IPS-20b (cell line): ENCODE measurements around the gene KLHL29.
A peak's percentile ranks its signal among the peaks of the same experiment; 100 is the strongest.

Experiments
- H3K27ac ChIP-seq: one replicate; pipeline ENCODE4 v1.5.1; 2013; ENCODE audit warnings: low read length
- H3K27me3 ChIP-seq: 2 replicates; pipeline ENCODE4 v1.6.1; 2013; ENCODE audit warnings: mild to moderate bottlenecking, low read length, inconsistent platforms; ENCODE audit not compliant: insufficient read depth
- H3K36me3 ChIP-seq: 2 replicates; pipeline ENCODE4 v1.6.1; 2013; ENCODE audit warnings: low read depth, mild to moderate bottlenecking, inconsistent platforms, low read length, moderate library complexity; ENCODE audit not compliant: insufficient read depth
- H3K4me1 ChIP-seq: 2 replicates; pipeline ENCODE4 v1.6.1; 2013; ENCODE audit warnings: mild to moderate bottlenecking, control low read depth, inconsistent platforms, low read length, moderate library complexity; ENCODE audit not compliant: insufficient read depth
- H3K4me3 ChIP-seq: 2 replicates; pipeline ENCODE4 v1.5.1; 2013; ENCODE audit warnings: mild to moderate bottlenecking, low read length, inconsistent platforms
- H3K9ac ChIP-seq: 2 replicates; pipeline ENCODE4 v1.6.1; 2013; ENCODE audit warnings: low read depth, mild to moderate bottlenecking, inconsistent platforms, low read length, moderate library complexity
- H3K9me3 ChIP-seq: 2 replicates; pipeline ENCODE4 v1.6.1; 2013; ENCODE audit warnings: mild to moderate bottlenecking, low read depth, low read length, inconsistent platforms; ENCODE audit not compliant: insufficient read depth

The KLHL29 gene

DNA sequence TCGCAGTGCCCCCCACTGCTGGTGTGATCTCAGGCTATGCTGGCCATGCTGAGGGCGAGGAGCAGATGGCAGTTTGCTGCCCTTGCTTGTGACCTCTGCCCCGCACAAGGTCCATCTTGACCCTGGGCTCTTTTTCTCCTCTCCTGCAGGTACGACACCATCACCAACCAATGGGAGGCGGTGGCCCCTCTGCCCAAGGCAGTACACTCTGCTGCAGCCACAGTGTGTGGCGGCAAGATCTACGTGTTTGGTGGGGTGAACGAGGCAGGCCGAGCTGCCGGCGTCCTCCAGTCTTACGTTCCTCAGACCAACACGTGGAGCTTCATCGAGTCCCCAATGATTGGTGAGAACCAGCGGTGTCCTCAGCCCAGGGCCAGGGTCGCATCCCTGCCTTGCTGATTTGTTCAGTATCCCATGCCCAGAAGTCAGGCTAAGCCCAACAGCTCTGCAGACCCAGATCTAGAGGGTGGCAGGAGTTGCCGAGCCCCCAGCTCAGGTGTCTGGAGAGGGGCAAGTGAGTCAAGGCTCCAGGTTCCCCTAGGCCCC lies 318.1 kb downstream of the KLHL29 start:
- no peaks in the 10 kb centered on the region for H3K27me3 ChIP-seq
- H3K4me1 ChIP-seq, result peaks cover 3% of the 10 kb centered on the region; the same call in 1 of the 2 replicates

GRCh38 chr2:23703583-23704385 lies 318.8 kb downstream of the KLHL29 start:
- Histone ChIP-seq H3K9ac (no peak overlapping the region), H3K9me3 (no peaks in the 10 kb centered on the region), H3K4me1 (peaks cover 2% of the 10 kb centered on the region; the same call in 1 of the 2 replicates), H3K4me3 (no peak overlapping the region), H3K36me3 (0 out of 2 replicates have a peak, but pooled peaks cover 3% of the 10 kb centered on the region), H3K27ac (no peak overlapping the region), H3K27me3 (no peaks in the 10 kb centered on the region)

More for the DNA sequence above, 318.1 kb downstream of the KLHL29 start:
- no peak overlapping the region for H3K4me3 ChIP-seq
- no peak overlapping the region for H3K9ac ChIP-seq
- H3K36me3 ChIP-seq, result 0 out of 2 replicates have a peak, but pooled peaks cover 3% of the 10 kb centered on the region
- no peaks in the 10 kb centered on the region for H3K9me3 ChIP-seq
- no peak overlapping the region for H3K27ac ChIP-seq

DNA sequence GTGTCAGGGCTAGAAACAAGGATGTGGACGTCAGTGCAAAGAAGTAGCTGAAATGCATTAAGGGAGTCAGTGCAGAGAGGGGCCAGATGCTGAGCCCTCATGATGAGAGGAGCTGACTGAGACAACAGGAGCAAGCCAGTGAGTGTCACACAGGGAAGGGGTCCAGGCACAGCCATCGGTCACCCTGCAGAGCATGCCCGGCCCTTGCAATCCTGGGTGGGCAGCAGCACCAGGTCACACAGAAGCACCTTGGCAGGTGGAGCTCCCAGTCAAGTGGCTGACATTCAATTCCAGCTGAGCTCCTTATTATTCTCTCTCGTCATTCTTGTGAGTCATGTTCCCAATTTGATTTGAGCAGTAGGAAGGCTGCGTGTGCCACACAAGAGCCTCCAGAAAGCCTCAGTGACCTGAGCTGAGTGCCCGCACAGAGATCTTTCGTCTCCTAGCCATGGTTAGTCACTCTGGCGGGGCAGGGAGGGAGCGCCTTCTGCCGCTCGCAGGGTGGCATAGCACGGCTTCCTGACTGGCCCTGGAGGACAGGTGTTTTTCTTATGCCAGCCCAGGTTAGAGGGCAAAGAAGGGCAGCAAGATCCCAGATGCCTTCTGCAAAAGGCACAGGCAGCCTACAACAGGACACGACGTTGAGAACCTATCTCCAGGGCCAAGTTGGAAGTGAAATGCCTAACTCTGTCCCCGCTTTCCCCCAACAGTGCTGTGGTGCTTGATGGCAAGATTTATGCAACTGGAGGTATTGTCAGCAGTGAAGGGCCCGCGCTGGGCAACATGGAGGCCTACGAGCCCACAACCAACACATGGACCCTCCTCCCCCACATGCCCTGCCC lies 321.0 kb downstream of the KLHL29 start:
- Histone ChIP-seq H3K4me3 (no peak overlapping the region), H3K9me3 (no peaks in the 10 kb centered on the region), H3K36me3 (no peaks in the 10 kb centered on the region), H3K9ac (no peak overlapping the region), H3K27ac (no peak overlapping the region), H3K4me1 (no peaks in the 10 kb centered on the region), H3K27me3 (no peaks in the 10 kb centered on the region)

- Histone ChIP-seq H3K4me1 (no peaks in the 10 kb centered on the region; the same call in 1 of the 2 replicates), H3K27me3 (no peaks in the 10 kb centered on the region), H3K9me3 (no peaks in the 10 kb centered on the region), H3K27ac (no peak overlapping the region), H3K36me3 (no peaks in the 10 kb centered on the region), H3K4me3 (no peak overlapping the region), H3K9ac (no peak overlapping the region)
These were observed 321.7 kb downstream of the KLHL29 start for GRCh38 chr2:23706613-23707078.

DNA sequence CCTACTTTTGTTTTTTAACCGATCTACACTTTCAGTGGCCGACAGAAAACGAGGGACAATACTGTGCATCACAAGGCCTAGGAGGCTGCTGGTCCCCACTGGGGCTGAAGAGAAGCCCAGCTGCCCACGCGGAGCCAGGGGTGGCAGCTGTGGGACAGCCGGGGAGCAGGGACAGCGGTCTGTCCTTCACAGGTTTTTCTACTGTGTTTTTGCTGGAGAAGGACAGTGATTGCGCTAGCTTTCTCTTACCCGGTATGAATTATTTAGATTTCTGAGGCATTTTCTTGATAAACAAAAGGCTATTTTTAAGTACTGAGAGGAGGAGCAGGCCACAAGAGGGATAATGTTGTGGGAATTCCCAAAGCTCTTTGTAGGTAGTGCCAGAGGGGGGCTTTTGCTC lies 322.1 kb downstream of the KLHL29 start:
- no peaks in the 10 kb centered on the region for H3K9me3 ChIP-seq
- H3K27me3 ChIP-seq, result no peaks in the 10 kb centered on the region
- H3K4me1 ChIP-seq, result peaks cover 4% of the 10 kb centered on the region; the same call in 1 of the 2 replicates
- no peak overlapping the region for H3K9ac ChIP-seq
- H3K36me3 ChIP-seq, result no peaks in the 10 kb centered on the region
- no peak overlapping the region for H3K27ac ChIP-seq
- no peak overlapping the region for H3K4me3 ChIP-seq

DNA sequence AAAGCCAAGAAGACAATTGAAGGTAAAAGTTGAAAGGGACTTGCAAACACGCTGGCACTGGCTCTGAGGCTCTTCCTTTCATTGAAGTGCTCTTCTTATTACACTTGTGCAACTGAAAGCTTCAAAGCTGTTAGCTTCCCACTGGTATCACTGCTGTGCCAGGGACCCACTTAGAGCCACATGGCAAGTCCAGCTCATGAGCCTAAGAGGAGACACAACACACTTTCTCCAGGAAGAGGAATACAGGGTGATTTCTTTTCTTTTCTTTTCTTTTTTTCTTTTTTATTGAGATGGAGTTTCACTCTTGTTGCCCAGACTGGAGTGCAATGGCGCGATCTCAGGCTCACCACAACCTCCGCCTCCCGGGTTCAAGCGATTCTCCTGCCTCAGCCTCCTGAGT lies 323.8 kb downstream of the KLHL29 start:
- H3K4me3 ChIP-seq, result no peak overlapping the region
- H3K9me3 ChIP-seq, result no peaks in the 10 kb centered on the region
- no peak overlapping the region for H3K9ac ChIP-seq
- peaks cover 11% of the 10 kb centered on the region; the same call in 1 of the 2 replicates for H3K4me1 ChIP-seq
- H3K27ac ChIP-seq, result no peak overlapping the region
- no peaks in the 10 kb centered on the region for H3K36me3 ChIP-seq
- no peaks in the 10 kb centered on the region for H3K27me3 ChIP-seq

DNA sequence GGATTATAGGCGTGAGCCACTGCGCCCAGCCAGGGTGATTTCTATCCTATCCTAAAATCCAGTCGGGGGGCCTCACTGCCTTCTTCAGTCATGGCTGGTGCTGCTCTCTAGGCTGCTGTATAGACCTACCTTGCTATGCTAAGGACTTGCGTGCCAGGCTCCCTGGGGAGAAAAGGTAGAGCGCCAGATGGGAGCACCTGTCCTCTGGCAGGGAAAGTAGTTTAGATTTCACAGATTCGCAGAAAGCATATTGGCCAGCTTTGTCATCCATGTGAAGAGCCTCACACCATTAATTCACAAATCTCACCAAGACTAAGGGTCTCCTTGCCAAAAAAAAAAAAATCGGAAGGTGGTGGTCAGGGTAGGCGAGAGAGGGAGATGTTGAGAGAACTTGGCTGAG lies 324.3 kb downstream of the KLHL29 start:
- Histone ChIP-seq H3K9ac (no peak overlapping the region), H3K27ac (no peak overlapping the region), H3K36me3 (no peaks in the 10 kb centered on the region), H3K27me3 (no peaks in the 10 kb centered on the region), H3K4me3 (no peak overlapping the region), H3K9me3 (no peaks in the 10 kb centered on the region), H3K4me1 (peaks cover 11% of the 10 kb centered on the region; the same call in 1 of the 2 replicates)

GRCh38 chr2:23711979-23712755 lies 327.2 kb downstream of the KLHL29 start:
- Histone ChIP-seq H3K36me3 (no peaks in the 10 kb centered on the region), H3K9ac (no peak overlapping the region; the same call in 1 of the 2 replicates), H3K27me3 (no peaks in the 10 kb centered on the region), H3K9me3 (no peaks in the 10 kb centered on the region), H3K27ac (peak overlapping the region; percentile 25), H3K4me1 (peaks cover 11% of the 10 kb centered on the region; the same call in 1 of the 2 replicates), H3K4me3 (peak overlapping the region; percentile 4; the same call in 1 of the 2 replicates)

GRCh38 chr2:23712756-23713151 lies 327.8 kb downstream of the KLHL29 start:
- no peak overlapping the region; the same call in 1 of the 2 replicates for H3K9ac ChIP-seq
- peak overlapping the region; percentile 25 for H3K27ac ChIP-seq
- H3K4me3 ChIP-seq, result no peak overlapping the region
- no peaks in the 10 kb centered on the region for H3K36me3 ChIP-seq
- H3K27me3 ChIP-seq, result no peaks in the 10 kb centered on the region
- H3K4me1 ChIP-seq, result peaks cover 11% of the 10 kb centered on the region; the same call in 1 of the 2 replicates
- H3K9me3 ChIP-seq, result no peaks in the 10 kb centered on the region

DNA sequence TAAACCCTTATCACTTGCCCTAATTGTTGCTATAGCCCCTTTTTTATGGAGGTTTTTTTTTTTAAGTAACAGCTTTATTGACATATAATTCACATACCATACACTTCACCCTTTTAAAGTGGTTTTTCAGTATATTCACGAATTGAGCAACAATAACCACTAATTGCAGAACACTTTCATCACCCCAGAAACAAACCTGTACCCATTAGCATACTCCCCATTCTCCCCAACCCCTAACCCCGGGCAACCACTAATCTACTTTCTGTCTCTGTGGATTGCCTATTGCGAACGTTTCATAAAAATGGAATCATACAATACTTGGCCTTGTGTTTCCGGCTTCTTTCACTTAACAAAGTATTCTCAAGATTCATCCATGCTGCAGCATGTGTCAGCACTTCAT lies 328.4 kb downstream of the KLHL29 start:
- H3K36me3 ChIP-seq, result no peaks in the 10 kb centered on the region
- H3K4me3 ChIP-seq, result no peak overlapping the region
- peaks cover 11% of the 10 kb centered on the region; the same call in 1 of the 2 replicates for H3K4me1 ChIP-seq
- H3K9ac ChIP-seq, result no peak overlapping the region
- H3K27ac ChIP-seq, result no peak overlapping the region
- H3K27me3 ChIP-seq, result no peaks in the 10 kb centered on the region
- no peaks in the 10 kb centered on the region for H3K9me3 ChIP-seq
